Lung microvascular endothelial cell (primary cell): Measurements from ENCODE around the gene FLT1. TPM values are rescaled to one million over a fixed set of nuclear protein-coding genes. Genes with fewer than 3 reads are reported as not detected.

ENCODE experiments used
- DNase-seq, 2 donors: peaks; one replicate each; pipeline versions ENCODE4 v3.0.0 to v3.0.0-alpha.2; 2010; ENCODE audit warnings: low read depth in 2 of 2
- total RNA-seq: library from RNA; depleted of rRNA; stranded (reverse); fragments of >200 nt; gene quantifications from 2 replicates; pipeline ENCODE4 v1.2.1, GENCODE V29; 2014

Gene FLT1
- total RNA-seq, 1 donor from 2014 or later, result 3.4 TPM

DNA sequence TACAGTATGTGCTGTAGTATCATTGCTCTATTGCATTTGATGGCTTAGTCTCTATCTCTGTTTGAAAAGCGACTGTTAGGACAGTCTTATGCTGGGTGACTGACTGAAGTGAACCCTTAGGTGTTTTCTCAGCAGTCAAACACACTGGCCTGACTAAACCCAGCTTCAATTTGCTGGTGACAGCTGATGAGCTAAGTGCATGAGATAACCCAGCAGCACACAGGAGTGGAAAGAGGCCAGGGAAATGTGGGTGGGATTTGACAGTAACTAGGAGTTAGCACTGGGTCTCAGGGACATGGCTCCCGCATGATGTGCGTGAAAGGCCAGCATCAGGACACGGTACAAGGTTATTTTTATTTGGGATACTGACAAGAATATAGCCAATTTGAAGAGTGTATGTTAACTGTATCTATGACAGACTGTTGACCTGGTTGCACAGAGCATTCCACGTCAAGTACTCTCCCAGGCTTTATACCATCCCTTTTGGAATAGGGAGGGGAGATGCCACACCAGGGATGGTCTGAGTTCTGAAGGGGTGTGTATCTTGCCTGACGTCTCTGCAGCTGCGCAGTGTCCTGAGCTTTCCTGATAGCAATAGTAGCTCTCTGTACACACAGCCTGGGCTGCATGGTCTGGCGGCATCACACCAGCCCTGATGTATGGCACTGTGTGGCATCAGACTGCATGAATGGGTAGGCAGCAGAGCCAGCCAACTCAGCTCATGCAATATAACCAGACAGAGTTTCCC is 144.8 kb downstream of the FLT1 start:
- no peak for DNase-seq

DNA sequence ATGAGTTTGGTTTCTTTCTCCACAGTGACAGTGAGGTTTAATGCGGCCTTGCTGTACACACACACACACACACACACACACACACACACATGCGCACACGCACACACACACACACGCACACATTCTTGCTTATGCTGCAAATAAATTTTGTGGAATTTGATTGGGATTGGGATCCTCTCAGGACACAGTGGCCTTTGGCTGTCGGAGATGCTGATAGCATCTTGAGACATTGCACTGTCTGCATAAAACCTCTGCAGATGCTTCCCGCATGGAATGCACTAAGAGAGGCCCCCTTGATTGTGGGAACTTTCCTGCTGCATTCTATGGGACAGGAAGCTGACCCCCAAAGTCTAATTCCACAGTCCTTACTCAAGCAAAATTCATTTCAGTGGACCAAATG is 145.6 kb downstream of the FLT1 start:
- DNase-seq, result no peak

DNA sequence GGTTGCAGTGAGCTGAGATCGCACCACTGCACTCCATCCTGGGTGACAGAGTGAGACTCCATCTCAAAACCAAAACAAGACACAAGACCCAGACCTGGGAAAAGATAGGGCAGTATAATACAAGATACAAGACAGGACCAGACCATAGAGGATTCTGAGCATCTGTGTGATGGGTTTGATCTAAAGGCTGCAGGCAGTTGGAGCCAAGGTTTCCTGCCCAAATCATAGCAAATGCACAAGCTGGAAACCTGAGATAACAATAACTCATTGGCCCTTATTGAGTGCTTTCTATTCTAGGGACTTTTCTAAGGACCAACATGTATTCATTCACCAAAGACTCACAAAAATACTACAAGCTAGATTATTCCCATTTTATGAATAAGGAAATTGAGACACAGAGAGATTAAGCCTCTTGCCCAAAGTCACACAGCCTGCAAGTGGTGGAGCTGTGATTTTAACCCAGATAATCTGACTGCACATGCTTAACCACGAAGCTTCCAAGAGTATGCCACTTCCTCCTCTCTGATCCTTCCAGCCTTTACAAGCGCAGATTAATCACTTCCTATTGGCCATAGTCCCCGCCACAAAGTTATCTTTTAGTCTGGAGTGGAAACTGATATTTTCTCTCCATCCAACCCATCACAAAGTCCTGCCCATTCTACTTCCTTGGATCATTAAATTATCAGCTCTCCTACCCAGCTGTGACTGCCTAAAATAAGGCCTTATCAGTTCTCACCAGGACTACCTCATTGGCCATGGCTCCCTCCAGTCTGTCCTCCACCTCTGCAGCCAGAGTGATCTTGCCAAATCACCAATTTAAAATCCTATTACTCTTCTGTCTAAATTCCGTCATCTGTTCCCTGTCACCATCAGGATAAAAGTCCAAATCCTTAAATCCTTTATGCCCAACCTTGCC is 147.2 kb downstream of the FLT1 start:
- DNase-seq, result peak in 1 of 2 donors; percentile 61

DNA sequence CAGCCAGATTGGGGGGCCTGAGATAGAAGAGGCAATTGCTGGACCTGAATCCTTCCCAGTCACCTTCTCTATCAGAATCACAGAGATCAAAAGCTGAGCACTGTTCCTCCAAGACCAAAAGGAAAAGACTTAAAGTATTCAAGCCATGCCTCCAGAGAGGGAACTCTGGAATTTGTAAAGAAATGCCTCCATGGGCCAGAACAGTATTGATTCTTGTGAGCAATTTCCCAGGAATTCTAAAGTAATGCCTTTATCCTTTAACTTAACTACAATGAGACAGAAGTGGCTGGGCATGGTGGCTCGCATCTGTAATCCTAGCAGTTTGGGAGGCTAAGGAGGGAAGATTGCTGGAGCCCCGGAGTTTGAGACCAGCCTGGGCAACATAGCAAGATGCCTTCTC is 148.8 kb downstream of the FLT1 start:
- no peak for DNase-seq

DNA sequence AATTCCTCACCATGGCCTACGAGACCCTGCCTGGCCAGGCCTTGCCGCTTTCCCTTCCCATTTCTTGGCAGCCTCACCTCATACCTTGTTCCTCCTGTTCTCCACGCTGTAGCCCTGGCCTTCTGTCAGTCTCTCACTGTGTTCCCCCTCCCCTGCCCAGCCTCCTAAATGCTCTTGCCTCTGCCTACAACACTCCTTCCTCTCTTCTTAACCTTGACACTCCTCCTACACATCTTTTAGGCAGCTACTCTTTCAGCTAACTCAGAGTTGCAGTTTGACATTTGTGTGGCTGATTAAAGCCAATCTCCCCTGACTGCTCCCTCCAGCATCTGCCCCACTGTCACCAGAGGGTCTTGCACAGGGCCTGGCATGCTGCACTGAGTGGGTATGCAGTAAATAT is 150.8 kb downstream of the FLT1 start:
- no peak for DNase-seq

DNA sequence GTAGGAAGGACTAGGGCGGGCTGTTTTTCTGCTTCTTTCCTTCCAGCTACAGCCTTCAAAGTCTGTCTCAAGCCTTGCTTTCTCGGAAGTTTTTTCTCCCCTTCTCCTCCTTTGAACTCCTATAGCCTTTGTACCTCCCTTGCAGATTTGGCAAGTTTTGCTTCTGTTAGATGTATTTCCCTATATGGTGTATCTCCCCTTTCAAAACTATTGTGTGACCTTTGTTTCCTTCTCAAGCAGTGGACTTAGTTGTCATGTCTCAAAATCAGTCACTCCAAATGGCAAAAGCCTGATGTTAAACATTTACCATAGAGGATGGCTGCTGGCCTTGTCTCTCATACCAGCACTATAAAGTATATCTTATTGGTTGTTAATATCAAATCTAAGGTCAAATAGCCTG is 152.7 kb downstream of the FLT1 start:
- DNase-seq, result no peak

DNA sequence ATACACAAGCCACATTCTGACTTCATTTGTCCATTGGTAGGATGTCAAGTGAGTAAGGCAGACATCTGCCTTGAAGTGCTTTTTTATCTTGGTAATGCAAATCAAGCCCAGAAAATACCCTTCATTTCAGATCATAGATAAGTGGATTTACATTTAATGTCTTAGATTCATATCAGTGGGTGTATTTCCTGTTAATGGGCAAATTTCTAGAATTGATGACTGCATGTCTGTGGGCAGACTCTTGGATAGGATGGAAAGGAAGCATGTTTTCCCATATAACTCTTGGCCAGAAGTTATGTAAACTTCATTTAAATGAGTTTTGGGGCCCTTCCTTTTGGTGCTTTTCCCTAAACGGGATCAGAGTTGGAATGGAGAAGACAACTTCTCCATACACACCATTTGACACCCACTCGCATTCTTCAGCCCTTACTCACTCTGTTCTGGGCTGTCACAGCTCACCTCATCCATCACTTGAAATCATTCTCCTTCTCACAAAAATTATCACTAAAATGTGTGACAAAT is 154.6 kb downstream of the FLT1 start:
- peak in 1 of 2 donors; percentile 41 for DNase-seq

DNA sequence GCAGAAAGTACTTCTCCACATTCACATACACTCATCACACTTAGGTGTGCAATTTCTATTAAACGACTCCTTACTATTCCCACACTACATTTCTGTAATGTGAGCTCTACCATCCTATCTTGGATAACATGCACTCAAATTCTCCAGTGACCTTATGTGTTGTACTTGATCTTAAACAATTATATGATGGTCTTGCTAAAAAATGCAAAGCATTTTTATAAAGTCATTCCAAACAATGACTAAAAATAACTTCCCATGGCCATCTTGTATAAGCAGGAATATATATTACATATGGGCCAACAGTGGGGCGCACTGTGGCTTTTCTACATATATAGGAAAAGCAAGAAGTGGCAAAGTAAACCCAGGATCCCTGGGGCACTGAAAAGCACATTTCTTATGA is 155.5 kb downstream of the FLT1 start:
- DNase-seq, result no peak

DNA sequence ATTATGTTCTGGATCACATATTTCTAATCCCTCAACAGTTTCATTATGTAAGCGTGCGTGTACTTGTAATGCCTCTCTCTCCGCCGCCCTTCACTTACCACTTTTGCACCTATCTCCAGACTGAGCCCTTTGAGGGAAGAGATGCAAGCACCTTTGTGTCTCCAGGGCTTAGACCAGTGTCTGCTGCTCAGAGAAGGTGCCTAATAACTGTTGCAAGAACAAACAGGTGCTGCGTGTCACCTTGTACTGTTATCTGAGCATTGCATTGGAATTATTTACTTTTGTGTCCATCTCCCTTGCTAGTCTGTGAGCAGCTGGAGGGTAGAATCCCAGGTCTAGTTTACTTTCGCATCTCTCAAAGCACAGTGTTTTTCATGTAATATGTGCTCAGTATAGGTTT is 156.2 kb downstream of the FLT1 start:
- DNase-seq, result no peak

DNA sequence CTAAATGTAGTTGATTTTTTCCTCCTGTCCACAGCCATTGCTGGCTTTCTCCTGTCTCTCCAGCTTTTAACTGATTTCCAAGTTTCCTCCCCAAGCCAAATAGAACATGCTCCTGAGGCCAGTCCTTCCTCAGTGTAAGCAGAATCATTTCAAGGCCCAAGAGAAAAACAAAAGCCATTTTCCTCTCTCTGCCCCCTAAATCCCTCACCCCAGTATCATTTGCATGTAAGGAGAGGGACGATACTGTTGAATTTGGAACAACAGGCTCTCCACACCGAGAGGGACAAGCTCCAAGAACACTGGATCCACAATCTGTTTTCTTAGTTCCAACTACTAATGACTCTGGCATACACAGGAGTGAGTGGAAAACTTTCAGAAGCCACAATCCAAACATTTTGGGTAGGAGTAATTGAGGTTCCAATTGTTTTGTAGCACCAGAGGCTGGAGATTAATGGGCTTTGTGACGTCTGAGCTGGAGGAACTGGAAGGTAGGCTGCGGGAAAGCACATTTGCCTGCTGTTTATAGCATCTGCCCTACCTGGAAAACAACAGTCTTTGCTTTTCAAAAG is 156.8 kb downstream of the FLT1 start:
- peak; percentile 53 to 59 for DNase-seq

DNA sequence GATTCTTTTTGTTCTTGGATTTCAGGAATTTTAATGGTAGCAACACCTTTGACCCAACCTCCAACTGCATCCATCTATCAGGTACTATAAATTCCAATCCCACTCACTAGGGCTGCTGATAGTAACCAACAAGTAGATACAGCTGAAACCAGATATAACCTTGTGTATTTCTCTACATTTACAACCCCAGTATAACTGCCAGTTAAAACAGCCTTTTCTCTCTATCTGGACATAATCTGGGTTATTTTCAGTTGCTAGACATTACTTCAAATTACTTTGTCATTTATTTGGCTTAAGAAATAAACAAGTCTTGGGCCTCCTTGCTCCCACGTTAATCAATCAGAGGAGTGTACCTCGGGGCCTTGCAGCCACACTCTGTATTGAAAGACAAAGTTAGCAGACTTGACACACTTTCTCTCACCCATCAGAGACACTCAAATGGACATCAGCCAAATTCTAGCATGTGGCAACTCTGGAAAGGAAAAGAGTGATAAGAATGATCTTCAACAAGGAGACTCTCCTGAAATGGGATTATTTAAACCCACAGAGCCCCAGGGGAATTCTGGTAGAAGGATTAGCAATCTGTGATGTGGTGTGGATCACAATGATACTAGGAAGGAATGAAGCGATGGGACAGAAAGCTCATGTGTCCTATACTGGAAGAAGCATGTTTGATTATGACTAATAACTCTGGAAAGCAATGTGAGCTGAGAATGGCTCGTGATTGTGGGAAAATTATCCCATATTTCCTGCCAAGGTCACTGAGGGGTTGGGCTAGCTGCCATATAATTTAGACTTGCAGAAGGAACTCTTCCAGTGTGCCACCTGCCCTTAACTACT is 157.5 kb downstream of the FLT1 start:
- DNase-seq, result peak; percentile 90 to 95

DNA sequence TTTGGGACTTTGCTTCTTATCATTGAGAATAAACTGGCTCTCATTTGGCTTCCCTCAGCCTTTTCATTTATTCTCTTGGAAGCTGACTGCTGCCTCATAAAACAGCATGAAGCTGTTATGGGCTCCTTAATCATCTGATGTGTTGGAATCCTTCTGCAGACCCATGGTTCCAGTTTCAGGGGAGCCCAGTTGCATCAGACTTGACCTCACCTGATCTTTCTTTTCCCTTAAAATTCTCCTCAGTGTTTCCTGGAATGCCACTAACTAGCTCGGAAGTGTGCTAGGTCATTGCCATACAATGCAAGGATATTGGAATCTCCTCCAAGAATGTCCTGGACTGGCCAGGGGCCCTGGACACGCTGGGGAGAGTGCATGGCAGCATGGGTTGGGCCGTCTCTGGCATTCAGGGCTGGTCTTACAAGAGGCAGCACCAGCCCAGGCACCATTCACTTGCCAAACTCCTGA is 158.7 kb downstream of the FLT1 start:
- DNase-seq, result peak in 1 of 2 donors; percentile 73

DNA sequence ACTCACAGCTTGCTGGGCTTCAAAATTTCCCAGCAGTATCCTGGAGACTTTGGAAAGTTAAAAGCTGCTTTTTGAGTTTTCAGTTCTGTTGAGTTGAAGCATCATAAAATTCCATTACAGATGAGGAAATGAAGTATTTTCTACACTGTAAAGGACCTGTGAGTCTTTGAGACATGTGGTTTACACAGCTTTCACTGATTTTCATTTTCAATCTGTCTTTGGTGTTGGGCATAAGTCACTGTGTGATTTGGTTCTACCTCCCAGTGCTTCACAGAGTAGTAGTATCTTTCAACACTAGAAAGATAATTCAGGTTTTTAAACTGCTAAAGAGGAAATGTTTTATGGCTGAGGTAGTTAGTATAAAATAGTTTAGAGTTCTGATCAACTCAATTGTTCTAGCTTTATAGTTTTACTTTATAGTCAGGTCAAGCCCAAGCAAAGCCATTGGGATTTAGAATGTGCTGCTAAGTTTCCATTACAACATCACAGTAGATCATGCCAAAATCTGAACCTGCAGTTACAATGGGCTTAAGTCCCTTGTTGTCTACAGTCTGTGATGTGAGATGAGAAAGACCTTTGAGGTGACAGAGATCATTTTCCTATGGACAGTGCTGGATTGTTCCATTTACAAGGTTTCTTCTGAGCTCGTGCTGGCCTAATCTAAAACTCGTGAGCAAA is 161.6 kb downstream of the FLT1 start:
- peak in 1 of 2 donors; percentile 91 for DNase-seq

DNA sequence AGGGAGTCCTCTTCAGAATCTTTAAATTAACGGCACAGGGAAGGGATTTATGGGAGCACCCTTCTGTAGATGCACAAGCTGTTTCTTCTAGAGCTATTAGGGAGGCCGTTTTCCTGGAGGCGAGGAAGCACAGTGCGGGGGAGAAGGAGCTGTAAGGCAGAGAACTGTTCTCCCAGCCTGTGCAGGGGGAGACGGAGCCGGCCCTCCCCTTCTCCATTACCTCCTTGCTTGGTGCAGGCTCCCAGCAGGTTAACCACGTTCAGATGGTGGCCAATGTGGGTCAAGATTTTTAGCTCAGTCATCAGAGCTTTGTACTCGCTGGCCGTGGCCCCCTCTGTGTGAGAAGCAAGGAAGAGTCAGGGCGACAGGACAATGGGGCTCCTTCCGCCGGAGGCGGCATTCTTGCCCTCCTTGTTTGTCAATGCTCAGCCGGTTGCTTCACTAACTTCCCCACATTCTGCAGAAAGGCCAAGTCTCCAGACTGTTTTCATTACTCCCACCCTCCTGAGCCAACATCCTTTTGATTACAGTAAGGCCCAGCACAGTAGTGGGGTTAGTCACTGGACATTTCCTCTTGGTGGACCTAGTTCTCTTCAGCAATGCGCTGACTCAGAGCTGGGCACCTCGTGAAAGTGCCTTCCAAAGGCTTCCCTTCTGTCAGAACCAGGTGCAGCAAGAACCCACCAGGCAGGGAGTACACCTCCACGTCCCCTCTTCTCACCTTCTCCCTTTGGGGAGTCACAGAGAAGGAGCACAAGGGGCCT is 165.4 kb downstream of the FLT1 start:
- DNase-seq, result peak; percentile 64 to 98

DNA sequence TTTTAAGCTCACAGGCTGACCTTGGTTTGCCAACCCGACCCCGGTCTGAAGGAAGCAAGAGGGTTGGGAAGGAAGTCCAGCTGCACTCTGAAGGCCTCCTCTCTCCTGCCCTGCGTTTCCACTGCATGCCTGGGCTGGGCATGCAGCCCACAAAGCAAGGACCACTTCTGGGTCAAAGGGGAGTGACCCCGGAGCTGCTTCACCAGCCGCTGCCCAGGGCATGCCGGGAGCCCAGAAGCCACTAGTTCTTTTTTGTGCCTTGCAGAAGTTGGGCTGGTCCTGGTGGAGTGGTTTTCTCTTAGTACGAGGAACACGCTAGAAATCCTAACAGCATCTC is 166.7 kb downstream of the FLT1 start:
- DNase-seq, result no peak

DNA sequence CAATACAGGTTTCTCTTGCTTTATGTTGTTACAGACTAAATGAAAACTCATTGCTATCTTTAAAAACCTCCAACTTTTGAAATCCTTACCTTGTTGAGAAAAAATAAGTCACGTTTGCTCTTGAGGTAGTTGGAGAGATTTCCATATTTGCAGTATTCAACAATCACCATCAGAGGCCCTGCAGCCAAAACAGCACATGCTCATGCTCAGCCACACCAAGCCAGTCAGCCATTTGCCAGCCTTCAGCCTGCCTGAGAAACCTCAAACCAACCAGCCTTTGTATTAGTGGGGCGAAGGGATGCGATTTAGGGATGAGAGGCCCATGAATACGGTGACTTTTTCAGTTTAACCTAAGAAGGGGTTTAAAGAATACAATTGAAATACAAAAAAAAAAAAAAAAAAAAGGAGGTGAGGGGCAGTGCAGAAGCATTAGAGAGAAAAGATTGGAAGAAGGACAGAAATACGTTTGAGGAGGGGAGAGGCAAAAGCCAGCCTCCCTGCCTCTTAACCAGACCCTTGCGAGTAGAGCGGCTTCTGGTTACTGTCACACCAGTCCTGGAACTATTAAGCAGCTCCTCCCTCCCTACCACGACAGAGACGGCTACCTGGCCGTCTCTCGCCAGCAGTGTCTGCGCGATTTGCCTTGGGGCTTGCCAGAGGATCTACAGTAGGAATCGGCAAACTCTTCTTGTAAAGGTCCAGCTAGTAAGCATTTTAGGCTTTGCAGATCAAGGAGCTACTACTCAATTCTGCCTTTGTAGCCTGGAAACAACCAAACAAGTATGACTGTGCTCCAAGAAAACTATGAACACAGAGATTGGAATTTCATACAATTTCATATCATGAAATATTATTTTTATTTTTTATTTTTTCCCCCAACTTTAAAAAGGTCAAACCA is 167.3 kb downstream of the FLT1 start:
- DNase-seq, result no peak

DNA sequence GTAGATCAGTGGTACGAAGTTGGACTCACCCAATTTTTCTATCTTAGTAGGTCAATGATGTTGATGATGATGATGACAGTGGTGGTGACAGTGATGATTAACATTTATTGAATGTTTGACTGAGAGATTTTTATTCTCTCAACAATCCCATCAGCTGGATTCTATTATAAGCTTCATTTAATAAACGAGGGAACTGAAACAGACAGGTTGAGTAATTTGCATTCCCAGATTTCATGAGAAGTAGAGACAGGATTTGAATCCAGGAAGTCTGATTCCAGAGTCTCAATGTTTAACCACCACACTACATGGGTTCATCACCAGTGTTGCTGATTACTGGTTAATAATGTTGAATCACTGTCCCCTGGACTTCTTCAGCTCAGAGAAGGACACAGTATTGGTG is 168.9 kb downstream of the FLT1 start:
- no peak for DNase-seq

DNA sequence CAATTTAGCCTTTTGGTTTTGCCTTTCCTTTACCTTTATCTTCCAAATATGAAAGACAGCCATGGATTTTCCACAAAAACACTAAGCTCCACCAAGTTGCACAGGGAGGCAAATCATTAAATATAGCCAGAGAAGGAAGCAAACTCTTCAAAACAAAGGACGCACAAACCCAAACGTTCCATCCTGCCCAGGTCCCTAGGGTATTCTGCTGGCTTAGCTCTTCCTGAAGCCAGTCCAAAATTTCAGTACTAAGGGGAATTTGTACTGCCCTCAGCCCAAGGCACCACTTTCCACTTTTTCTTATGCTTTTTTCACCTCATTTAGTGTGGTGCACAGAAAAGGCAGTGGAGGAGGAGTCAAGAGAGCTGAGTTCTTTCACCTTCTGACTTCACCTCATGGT is 169.9 kb downstream of the FLT1 start:
- peak in 1 of 2 donors; percentile 28 for DNase-seq
